Measurements from ENCODE around the gene PIK3R3. TPM values are rescaled to one million over a fixed set of nuclear protein-coding genes. Genes with fewer than 3 reads are reported as not detected.

PIK3R3 gene
- total and polyA plus RNA-seq, 9 of the 15 experiments (the other 6 are each of a cell fraction or from before 2014, with no cell fraction given): 1.4 to 7.7 (median 4.6) TPM

DNA sequence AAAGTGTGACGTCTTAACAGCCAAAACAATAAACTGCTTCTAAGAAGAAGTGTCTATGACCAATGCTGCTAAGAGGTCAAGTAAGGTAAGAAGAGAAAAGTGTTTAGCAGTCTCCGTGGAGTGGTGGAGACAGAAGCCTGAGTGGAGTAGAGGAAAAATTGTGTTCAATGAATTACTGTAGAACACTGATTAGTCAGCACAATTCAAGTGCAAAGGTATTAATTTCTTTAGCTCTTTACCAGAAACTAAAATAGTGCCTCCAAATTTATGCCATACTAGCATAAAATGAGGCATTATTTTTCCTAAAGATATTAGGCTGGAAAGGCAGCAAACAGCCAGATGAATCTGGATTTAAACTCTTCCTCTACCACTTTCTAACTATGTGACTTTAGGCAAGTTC, 56.1 kb downstream of the PIK3R3 start:
- Histone ChIP-seq H4K20me1 (replicated peaks; ENCODE audit: control insufficient read depth, insufficient read depth, low read length) (no peaks in the 10 kb centered on the region), H3K9me3 (replicated peaks; ENCODE audit: control insufficient read depth, insufficient read depth, low read depth, low read length) (no peaks in the 10 kb centered on the region), H3K9me1 (ENCODE audit: control insufficient read depth, insufficient read depth, low read length) (no peaks in the 10 kb centered on the region), H2AFZ (ENCODE audit: low read depth, low read length) (no peak overlapping the region), H3K27me3 (ENCODE audit: control insufficient read depth in 2 of 2, insufficient read depth in 2 of 2, low read length in 2 of 2) (no peaks in the 10 kb centered on the region), H3K79me2 (ENCODE audit: control insufficient read depth, insufficient read depth, low read length) (no peaks in the 10 kb centered on the region), H3K4me3 (no peak overlapping the region), H3K27ac (ENCODE audit: extremely low read depth, low read depth, low read length) (no peak overlapping the region), H3K4me1 (replicated peaks in 1 of 2; ENCODE audit: control insufficient read depth in 2 of 2, insufficient read depth in 2 of 2, low read length in 2 of 2) (0 out of 5 replicates have a peak, but pooled peaks cover 0 to 5% of the 10 kb centered on the region in 2 experiments), H3K36me3 (ENCODE audit: control insufficient read depth, insufficient read depth, low read length) (no peaks in the 10 kb centered on the region), H3K9ac (ENCODE audit: insufficient read depth in 1 of 2, low read depth in 2 of 2, low read length in 2 of 2) (no peak overlapping the region), H3K4me2 (ENCODE audit: insufficient read depth, low read length) (no peak overlapping the region)
- ATAC-seq (no peak), FAIRE-seq (no peak), DNase-seq (ENCODE audit: extremely low read depth in 1 of 4, low spot score in 3 of 4) (no peak)
- 37% methylated on average over 2 of the region's 2 CpGs for WGBS (ENCODE audit: insufficient coverage, low coverage, missing lambda C conversion rate)
- in situ Hi-C loops (cut with MboI): no loop called here
- intact Hi-C loops (cut with micrococcal nuclease): no loop called here
- ChIA-PET POLR2A (interaction anchor here (1.0 to 1.1 kb wide), 3 partner anchors 9 to 56 kb away, joined by 3 to 5 read pairs (median 4); partner anchors contain the start of gene PIK3R3), CTCF (ENCODE audit: low intra/inter-chr PET ratio) (no interaction called here)
- BruUV-seq (replicated peaks): no TSS peak
- TF ChIP-seq TBL1XR1 (IDR thresholded peaks at IDR 0.05; ENCODE audit: low read length in 2 of 2): no peak
- no peak for TF ChIP-seq EZH2 (IDR thresholded peaks at IDR 0.05; ENCODE audit: borderline replicate concordance, low read depth, low read length)
- no peak for TF ChIP-seq SAFB (IDR thresholded peaks at IDR 0.05; ENCODE audit: borderline replicate concordance, low read depth, low read length)
- peak; percentile 96 for TF ChIP-seq ZNF316 (IDR thresholded peaks at IDR 0.05)
- TF ChIP-seq POU5F1 (IDR thresholded peaks at IDR 0.05; ENCODE audit: borderline replicate concordance, low read depth, low read length, partially characterized antibody): no peak
- TF ChIP-seq ZBTB43 (CRISPR knock-in tag; IDR thresholded peaks at IDR 0.05): no peak
- TF ChIP-seq MYC (IDR thresholded peaks at IDR 0.05; ENCODE audit: low read depth, low read length): no peak
- TF ChIP-seq MYC (CRISPR knock-in tag; IDR thresholded peaks at IDR 0.05; ENCODE audit: borderline replicate concordance, low read depth): no peak
- peak; percentile 76 for TF ChIP-seq MAFF (IDR thresholded peaks at IDR 0.05; ENCODE audit: low read length)
- TF ChIP-seq HBP1 (CRISPR knock-in tag; IDR thresholded peaks at IDR 0.05): no peak
- no peak for TF ChIP-seq U2AF2 (optimal IDR thresholded peaks at IDR 0.05; ENCODE audit: low read depth, low read length)
- TF ChIP-seq CHCHD3 (CRISPR knock-in tag; IDR thresholded peaks at IDR 0.05): no peak
- no peak for TF ChIP-seq SAFB2 (IDR thresholded peaks at IDR 0.05; ENCODE audit: borderline replicate concordance, low read depth, low read length, severe bottlenecking)
- no peak for TF ChIP-seq GTF2F1 (IDR thresholded peaks at IDR 0.05; ENCODE audit: low read depth, low read length)
- TF ChIP-seq PKNOX1 (IDR thresholded peaks at IDR 0.05): no peak
- TF ChIP-seq, protein P1, sequence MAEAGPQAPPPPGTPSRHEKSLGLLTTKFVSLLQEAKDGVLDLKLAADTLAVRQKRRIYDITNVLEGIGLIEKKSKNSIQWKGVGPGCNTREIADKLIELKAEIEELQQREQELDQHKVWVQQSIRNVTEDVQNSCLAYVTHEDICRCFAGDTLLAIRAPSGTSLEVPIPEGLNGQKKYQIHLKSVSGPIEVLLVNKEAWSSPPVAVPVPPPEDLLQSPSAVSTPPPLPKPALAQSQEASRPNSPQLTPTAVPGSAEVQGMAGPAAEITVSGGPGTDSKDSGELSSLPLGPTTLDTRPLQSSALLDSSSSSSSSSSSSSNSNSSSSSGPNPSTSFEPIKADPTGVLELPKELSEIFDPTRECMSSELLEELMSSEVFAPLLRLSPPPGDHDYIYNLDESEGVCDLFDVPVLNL (CRISPR knock-in tag; IDR thresholded peaks at IDR 0.05; ENCODE audit: low read depth): no peak
- TF ChIP-seq, protein P2, sequence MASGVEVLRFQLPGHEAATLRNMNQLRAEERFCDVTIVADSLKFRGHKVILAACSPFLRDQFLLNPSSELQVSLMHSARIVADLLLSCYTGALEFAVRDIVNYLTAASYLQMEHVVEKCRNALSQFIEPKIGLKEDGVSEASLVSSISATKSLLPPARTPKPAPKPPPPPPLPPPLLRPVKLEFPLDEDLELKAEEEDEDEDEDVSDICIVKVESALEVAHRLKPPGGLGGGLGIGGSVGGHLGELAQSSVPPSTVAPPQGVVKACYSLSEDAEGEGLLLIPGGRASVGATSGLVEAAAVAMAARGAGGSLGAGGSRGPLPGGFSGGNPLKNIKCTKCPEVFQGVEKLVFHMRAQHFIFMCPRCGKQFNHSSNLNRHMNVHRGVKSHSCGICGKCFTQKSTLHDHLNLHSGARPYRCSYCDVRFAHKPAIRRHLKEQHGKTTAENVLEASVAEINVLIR (CRISPR knock-in tag; IDR thresholded peaks at IDR 0.05): no peak
- no peak for TF ChIP-seq CHD2 (IDR thresholded peaks at IDR 0.05; ENCODE audit: low read depth, low read length)

Data from K562 (cell line).